HepG2 (cell line): ENCODE results near the gene TLCD3B.
A peak's percentile ranks its signal among the peaks of the same experiment; 100 is the strongest.

Source experiments
- CHD2 ChIP-seq: IDR thresholded peaks from 2 replicates; pipeline ENCODE4 v1.6.1; 2011; ENCODE audit warnings: low read depth, low read length, improper control_type of control experiment
- KIAA2018 ChIP-seq: sonication (generic); formaldehyde crosslinking; IDR thresholded peaks from 2 replicates; pipeline ENCODE4 v1.5.0; 2020; ENCODE audit warnings: mild to moderate bottlenecking, missing genetic modification reagents, borderline replicate concordance
- POLR2A ChIP-seq, 2 experiments: IDR thresholded peaks; 2 replicates each; pipeline ENCODE4 v1.6.1; 2011; ENCODE audit warnings: low read depth in 2 of 2, low read length in 2 of 2, mild to moderate bottlenecking in 1 of 2, moderate library complexity in 1 of 2; ENCODE audit not compliant: insufficient read depth in 1 of 2
- RXRB ChIP-seq: IDR thresholded peaks from 2 replicates; pipeline ENCODE4 v1.6.1; 2016; ENCODE audit warnings: borderline replicate concordance, missing genetic modification reagents, missing compliant biosample characterization
- SMC3 ChIP-seq: IDR thresholded peaks from 2 replicates; pipeline ENCODE4 v1.6.1; 2011; ENCODE audit warnings: low read length, improper control_type of control experiment
- TBP ChIP-seq: sonication (generic); formaldehyde crosslinking; IDR thresholded peaks from 2 replicates; pipeline ENCODE4 v1.5.0; 2020; ENCODE audit warnings: missing genetic modification reagents
- ZNF253 ChIP-seq: sonication (generic); formaldehyde crosslinking; IDR thresholded peaks from 2 replicates; pipeline ENCODE4 v1.8.0; 2022; ENCODE audit warnings: mild to moderate bottlenecking, missing genetic modification reagents, borderline replicate concordance

- no peak for TF ChIP-seq TBP (CRISPR knock-in tag)
- no peak for TF ChIP-seq SMC3
- no peak for TF ChIP-seq RXRB (CRISPR knock-in tag)
- 0 out of 2 replicates have a peak, but pooled peaks have one; percentile 15 for TF ChIP-seq ZNF253 (CRISPR knock-in tag)
- TF ChIP-seq CHD2, result no peak
- peak in 1 of 2 experiments; percentile 52; a peak in 2 of 4 replicates for TF ChIP-seq POLR2A (IDR thresholded peaks at IDR 0.05; ENCODE audit: insufficient read depth in 1 of 2, low read depth in 2 of 2, low read length in 2 of 2)
- TF ChIP-seq KIAA2018 (CRISPR knock-in tag), result no peak; the same call in 1 of the 2 replicates
Measured at GRCh38 chr16:29995324-29995910, 35.7 kb downstream of the TLCD3B start, which contains the start of gene HIRIP3.
